ENCODE results near the gene TAOK3.

DNA sequence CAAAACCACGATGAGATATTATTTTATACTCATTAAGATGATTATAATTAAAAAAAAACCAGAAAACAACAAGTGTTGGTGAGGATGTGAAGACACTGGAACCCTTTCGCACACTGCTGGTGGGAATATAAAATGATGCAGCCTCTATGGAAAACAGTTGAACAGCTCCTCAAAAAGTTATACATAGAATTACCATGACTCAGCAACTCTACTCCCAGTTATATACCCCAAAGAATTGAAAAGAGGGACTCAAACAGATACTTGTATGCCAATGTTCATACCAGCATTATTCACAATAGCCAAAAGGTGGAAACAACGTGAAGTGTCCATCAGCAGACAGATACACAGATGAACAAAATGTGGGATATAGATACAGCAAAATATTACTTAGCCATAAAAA, 53.1 kb downstream of the TAOK3 start:
- TF ChIP-seq, protein P1, sequence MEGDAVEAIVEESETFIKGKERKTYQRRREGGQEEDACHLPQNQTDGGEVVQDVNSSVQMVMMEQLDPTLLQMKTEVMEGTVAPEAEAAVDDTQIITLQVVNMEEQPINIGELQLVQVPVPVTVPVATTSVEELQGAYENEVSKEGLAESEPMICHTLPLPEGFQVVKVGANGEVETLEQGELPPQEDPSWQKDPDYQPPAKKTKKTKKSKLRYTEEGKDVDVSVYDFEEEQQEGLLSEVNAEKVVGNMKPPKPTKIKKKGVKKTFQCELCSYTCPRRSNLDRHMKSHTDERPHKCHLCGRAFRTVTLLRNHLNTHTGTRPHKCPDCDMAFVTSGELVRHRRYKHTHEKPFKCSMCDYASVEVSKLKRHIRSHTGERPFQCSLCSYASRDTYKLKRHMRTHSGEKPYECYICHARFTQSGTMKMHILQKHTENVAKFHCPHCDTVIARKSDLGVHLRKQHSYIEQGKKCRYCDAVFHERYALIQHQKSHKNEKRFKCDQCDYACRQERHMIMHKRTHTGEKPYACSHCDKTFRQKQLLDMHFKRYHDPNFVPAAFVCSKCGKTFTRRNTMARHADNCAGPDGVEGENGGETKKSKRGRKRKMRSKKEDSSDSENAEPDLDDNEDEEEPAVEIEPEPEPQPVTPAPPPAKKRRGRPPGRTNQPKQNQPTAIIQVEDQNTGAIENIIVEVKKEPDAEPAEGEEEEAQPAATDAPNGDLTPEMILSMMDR (IDR thresholded peaks at IDR 0.05; ENCODE audit: insufficient read depth, low read depth, low read length) = no peak
- no peak for TF ChIP-seq EZH2 (IDR thresholded peaks at IDR 0.05; ENCODE audit: insufficient read depth, low read length)

Measured in astrocyte (in vitro differentiated cells and primary cell).